ENCODE results near the gene RAB11FIP3.

RAB11FIP3 gene

GRCh38 chr16:540645-541340 lies 115.3 kb downstream of the RAB11FIP3 start:
- no peak overlapping the region for H3K27ac ChIP-seq
- DNase-seq (ENCODE audit: low read depth, low spot score): no peak

- DNase-seq (ENCODE audit: low read depth, low spot score): no peak
These were observed 118.1 kb downstream of the RAB11FIP3 start for GRCh38 chr16:543301-544164.

GRCh38 chr16:544517-544916 lies 119.1 kb downstream of the RAB11FIP3 start:
- H3K27ac ChIP-seq: no peak overlapping the region
- no peak for DNase-seq (ENCODE audit: low read depth, low spot score)

More at GRCh38 chr16:543301-544164, 118.1 kb downstream of the RAB11FIP3 start:
- no peak overlapping the region for H3K27ac ChIP-seq

DNA sequence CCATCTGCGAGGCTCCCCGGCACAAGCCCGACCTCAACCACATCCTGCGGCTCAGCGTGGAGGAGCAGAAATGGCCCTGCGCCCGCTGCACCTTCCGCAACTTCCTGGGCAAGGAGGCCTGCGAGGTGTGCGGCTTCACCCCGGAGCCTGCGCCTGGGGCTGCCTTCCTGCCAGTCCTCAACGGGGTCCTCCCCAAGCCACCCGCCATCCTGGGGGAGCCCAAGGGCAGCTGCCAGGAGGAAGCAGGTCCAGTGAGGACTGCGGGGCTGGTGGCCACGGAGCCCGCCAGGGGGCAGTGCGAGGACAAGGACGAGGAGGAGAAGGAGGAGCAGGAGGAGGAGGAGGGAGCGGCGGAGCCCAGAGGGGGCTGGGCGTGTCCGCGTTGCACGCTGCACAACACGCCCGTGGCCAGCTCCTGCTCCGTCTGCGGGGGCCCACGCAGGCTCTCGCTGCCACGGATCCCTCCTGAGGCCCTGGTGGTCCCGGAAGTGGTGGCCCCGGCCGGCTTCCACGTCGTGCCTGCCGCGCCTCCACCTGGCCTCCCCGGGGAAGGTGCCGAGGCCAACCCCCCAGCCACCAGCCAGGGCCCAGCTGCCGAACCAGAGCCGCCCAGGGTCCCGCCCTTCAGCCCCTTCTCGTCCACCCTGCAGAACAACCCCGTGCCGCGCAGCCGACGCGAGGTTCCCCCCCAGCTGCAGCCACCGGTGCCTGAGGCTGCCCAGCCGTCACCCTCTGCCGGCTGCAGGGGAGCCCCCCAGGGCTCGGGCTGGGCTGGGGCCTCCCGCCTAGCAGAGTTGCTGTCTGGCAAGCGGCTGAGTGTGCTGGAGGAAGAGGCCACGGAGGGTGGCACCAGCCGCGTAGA lies 121.7 kb downstream of the RAB11FIP3 start:
- H3K27ac ChIP-seq: no peak overlapping the region
- DNase-seq (ENCODE audit: low read depth, low spot score): no peak

GRCh38 chr16:548586-548985 lies 123.1 kb downstream of the RAB11FIP3 start:
- no peak for DNase-seq (ENCODE audit: low read depth, low spot score)

GRCh38 chr16:549544-550263 lies 124.3 kb downstream of the RAB11FIP3 start:
- no peak overlapping the region for H3K27ac ChIP-seq
- no peak for DNase-seq (ENCODE audit: low read depth, low spot score)

More at GRCh38 chr16:548586-548985, 123.1 kb downstream of the RAB11FIP3 start:
- H3K27ac ChIP-seq: no peak overlapping the region

DNA sequence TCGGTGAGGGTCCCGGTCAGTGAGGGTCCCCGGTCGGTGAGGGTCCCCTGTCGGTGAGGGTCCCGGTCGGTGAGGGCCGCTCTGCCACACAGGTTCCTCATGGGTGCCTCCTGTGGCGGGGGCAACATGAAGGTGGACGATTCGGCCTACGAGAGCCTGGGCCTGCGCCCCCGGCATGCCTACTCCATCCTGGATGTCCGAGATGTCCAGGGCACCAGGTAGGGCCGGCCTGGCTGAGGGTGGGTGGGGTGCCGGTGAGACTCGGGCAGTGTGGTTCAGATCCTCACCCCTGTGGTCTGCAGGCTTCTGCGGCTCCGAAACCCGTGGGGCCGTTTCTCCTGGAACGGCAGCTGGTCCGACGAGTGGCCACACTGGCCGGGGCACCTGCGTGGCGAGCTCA lies 125.8 kb downstream of the RAB11FIP3 start:
- no peak overlapping the region for H3K27ac ChIP-seq
- DNase-seq (ENCODE audit: low read depth, low spot score): no peak

GRCh38 chr16:552171-552570 lies 126.7 kb downstream of the RAB11FIP3 start:
- no peak for DNase-seq (ENCODE audit: low read depth, low spot score)

GRCh38 chr16:553601-554296 lies 128.3 kb downstream of the RAB11FIP3 start:
- no peak overlapping the region for H3K27ac ChIP-seq
- DNase-seq (ENCODE audit: low read depth, low spot score): no peak

More at GRCh38 chr16:552171-552570, 126.7 kb downstream of the RAB11FIP3 start:
- H3K27ac ChIP-seq: no peak overlapping the region

DNA sequence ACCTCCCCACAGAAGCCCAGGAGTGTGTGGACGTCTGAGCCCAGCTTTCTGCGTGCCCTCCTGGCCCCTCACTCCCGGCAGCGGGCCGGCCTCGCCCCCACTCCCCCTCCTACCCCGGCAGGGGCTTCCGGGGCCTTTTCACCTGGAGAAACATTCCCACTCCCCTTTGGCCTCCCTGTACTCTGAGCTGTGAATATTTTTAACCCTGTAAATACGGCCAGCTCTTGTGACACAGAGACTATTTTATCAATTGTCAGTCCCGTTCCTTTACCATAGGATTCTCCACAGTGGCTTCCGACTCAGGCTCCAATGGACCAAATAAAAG lies 128.8 kb downstream of the RAB11FIP3 start:
- no peak overlapping the region for H3K27ac ChIP-seq
- DNase-seq (ENCODE audit: low read depth, low spot score): no peak

DNA sequence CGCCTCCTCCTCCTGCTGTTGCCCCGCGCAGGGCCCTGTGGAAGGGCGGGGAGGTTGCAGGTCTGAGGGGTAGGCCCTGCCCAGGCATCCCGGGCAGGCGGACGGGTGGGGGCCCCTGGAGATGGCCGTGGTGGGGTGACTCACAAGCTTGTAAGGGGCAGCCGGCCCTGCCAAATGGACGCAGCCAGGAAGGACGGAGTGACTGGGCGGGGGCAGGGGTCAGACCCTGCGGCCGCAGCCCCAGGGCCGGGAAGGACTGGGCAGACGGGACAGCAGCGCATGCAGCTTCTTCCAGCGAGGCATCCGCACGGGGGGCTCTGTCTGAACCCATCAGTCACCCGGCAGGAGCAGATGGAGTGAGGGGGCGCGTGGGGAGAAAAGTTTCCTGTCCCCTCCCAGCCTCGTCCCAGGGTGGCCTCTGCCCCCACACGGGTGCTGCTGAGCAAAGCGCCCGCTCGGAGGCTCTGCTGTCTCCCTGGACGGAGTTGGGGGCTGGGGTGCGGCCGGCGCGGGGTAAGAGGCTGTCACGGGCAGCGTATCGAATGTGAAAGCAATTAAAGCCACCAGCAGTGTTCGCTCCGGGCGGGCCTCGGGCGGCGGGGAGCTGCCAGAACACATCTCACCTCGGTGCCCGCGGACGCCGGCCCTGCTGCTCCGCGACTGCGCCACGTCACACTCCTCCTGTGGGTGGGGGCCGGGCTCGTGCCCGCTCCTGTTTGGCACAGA lies 129.4 kb downstream of the RAB11FIP3 start:
- peak overlapping the region; percentile 31 for H3K27ac ChIP-seq
- no peak for DNase-seq (ENCODE audit: low read depth, low spot score)

DNA sequence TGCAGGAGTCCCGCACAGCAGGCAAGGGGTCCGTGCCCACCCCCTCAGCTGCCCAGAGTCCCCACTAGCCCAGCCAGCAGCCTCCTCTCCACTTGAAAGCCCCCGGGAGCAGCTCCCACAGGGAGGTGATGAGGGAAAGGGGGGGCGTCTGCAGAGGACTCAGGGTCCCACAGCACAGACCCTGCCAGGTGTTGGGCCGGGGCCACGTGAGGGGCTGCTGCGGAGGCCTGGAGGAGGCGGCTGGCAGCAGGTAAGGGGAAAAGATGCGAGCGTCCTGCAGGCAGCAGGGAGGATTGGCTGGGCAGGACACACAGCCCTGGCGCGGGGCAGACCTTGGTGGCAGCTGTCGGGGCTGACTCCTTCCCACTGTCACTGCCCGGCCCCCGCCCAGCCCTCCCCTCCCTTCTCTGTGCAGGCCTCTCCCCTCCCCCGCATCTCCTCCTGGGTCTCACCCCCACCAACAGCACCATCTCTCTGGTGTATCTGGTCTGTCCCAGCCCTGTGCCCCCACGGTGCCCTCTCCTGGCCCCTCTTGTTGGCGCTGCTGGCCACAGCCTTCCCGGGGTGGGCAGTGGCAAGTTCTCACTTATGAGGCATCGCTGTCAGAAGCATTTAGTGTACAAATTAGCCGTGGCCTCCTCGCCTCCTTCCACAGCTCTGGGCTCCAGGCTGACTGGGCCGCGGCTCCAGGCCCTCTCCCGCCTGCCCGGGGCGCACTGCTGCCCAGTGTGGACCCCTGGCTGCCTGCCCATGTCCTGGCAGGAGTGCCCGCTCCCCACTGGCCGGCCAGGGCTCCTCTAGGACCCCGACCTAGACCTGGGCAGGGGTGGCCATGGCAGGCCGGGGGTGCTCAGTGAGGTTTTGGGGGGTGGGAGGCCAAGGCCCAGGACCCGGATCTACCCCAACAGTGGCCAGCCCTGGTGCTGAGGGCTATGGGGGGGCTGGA lies 130.4 kb downstream of the RAB11FIP3 start:
- peak overlapping the region; percentile 31 for H3K27ac ChIP-seq
- no peak for DNase-seq (ENCODE audit: low read depth, low spot score)

DNA sequence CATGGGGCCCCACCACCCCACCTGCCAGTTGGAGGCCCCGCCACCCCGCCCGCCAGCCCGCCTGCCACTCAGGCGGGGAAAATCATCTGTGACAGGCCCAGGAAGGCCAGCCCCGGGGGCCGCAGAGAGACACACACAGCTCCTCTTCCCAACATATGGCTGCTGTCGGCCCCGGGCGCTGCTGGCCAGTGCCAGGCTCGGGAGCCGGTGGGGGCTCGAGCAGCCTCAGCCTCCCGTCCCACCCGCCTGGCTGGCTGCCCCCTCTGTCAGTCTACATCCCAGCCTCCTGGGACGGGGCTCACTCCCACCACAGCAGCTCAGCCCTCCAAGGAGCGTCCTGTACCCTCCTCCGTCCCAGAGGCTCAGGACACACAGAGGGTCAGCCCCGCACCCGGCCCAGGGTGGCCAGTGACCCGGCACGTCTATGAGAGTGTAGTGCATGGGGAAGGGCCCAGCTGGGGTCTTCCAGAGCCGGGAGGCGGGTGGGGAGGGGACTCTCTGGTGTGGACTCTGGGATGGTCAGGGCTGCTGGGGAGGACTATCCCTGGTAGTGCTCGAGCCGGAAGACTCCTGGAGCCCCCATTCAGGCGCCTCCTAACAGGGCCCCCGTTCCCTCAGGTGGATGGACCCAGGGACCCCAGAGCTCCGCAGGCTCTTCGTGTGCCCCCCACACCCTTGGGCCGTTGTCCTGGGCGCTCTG lies 131.2 kb downstream of the RAB11FIP3 start:
- no peak overlapping the region for H3K27ac ChIP-seq
- no peak for DNase-seq (ENCODE audit: low read depth, low spot score)

DNA sequence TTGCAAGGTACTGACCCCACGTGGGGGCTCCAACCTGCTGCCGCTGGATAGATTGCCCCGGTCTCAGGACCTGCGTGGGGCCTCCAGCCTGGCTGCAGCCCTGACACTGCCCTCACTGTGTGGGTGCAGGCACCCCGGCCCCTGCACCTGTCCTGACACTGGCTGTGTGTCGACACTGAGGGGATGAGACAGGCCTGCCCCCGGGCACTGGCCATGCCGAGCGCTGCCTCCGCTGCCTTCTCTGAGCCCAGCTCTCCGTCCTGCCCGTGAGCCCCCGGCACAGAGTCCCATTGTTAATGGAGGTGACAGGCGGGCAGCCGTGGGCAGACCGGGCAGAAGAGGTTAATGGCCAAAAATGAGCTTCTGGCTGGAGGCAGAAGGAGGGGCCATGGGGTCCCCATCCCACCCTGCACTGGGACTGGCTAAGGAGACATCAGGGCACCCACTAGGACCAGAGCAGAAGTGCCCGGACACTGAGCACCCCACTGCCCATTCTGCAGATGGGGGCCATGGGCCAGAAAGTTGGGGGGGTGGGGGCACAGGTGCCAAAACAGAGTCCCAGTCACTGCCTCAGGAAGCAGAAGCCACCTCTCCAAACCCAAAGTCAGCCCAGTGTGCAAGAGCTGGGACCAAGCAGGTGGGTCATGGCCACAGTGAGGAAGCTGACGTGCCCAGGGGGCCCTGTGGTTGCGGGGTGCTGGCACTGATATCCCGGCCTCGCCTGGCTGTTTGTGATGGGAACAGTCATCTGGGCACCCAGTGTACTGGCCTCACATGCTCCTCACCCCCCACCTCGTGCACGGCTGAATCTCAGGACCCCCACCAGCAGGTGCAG lies 132.2 kb downstream of the RAB11FIP3 start:
- DNase-seq (ENCODE audit: low read depth, low spot score): no peak
- no peak overlapping the region for H3K27ac ChIP-seq

GRCh38 chr16:558298-559020 lies 133.0 kb downstream of the RAB11FIP3 start:
- no peak for DNase-seq (ENCODE audit: low read depth, low spot score)
- H3K27ac ChIP-seq: no peak overlapping the region

GRCh38 chr16:559021-559380 lies 133.6 kb downstream of the RAB11FIP3 start:
- no peak for DNase-seq (ENCODE audit: low read depth, low spot score)

More at GRCh38 chr16:559021-559380, 133.6 kb downstream of the RAB11FIP3 start:
- H3K27ac ChIP-seq: no peak overlapping the region

All from epithelial cell of prostate (primary cell).